NT2/D1 (cell line): ENCODE results near the gene IL17RD.

ENCODE experiments used
- SUZ12 ChIP-seq: IDR thresholded peaks from 2 replicates; pipeline ENCODE4 v1.6.1; 2011; ENCODE audit not compliant: insufficient read length, insufficient read depth; ENCODE audit errors: extremely low read depth
- YY1 ChIP-seq: IDR thresholded peaks from 2 replicates; pipeline ENCODE4 v1.6.1; 2011; ENCODE audit not compliant: insufficient read length, insufficient read depth
- ZNF274 ChIP-seq: IDR thresholded peaks from 2 replicates; pipeline ENCODE4 v1.6.1; 2011; ENCODE audit warnings: mild to moderate bottlenecking, low read depth, low read length

- TF ChIP-seq SUZ12 (no peak), ZNF274 (no peak), YY1 (no peak)
These were observed 41.3 kb upstream of the IL17RD start for GRCh38 chr3:57206423-57206822.
